ENCODE results near the gene APBB1.

The APBB1 gene

DNA sequence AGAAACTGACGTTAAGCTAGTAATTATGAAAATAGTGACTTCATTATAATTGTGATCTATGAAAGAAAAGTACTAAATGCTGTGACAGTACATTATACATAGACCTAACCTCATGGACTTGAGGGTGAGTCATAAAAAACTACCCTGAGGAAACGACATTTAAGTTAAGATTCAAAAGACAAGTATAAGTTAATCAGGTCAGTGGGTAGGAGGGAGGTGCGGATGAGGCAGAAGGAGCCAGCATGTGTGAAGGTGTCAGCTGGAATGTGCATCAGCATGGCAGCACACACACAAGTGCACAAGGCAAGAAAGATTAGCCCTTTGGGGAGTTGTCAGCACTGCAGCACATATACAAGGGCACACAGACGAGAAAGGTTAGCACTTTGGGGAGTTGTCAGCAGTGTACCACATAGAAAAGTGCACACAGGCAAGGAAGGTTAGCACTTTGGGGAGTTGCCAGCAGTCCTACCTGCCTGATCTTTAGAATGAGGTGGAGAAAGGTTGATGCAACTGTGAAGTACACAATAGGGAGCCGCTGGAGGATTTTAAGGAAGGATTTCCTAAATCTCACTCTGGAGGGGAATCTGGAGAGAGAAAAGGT, 67.0 kb downstream of the APBB1 start:
- DNase-seq (ENCODE audit: low spot score): no peak

DNA sequence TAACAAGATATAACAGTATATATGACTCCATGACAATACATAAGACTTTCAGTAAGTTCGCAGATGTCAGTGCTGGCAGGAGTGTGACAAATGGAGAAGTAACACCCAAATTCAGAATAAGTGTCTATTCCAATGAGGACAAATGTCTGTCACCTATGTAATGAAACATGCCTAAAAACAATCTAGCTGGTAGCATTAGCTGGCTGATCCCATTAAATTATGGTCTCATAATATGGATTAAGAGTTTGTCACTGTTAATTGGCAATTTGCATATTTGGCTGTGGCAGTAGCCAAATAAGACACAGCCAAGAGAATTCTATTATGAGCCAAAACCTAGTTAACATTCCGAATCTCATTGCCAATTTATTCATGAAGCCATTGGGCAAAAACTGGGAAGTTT, 68.4 kb downstream of the APBB1 start:
- DNase-seq (ENCODE audit: low spot score): no peak

DNA sequence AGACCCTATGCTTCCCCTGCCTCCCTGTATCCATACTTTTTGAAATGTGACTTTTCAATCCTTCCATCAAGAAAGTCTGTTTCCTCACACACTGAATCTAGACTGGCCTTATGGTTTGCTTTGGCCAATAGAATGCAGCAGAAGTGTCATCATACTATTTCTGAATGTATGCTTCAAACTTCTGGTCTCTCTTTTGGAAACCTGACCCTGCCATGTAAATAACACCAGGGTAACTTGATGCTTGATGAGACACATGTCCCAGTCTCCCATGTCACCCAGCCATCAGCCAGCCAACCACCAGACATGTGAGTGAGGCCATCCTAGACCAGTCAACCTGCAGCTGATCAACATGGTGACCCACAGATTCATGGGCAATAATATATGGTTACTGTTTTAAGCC, 68.9 kb downstream of the APBB1 start:
- no peak for DNase-seq (ENCODE audit: low spot score)

DNA sequence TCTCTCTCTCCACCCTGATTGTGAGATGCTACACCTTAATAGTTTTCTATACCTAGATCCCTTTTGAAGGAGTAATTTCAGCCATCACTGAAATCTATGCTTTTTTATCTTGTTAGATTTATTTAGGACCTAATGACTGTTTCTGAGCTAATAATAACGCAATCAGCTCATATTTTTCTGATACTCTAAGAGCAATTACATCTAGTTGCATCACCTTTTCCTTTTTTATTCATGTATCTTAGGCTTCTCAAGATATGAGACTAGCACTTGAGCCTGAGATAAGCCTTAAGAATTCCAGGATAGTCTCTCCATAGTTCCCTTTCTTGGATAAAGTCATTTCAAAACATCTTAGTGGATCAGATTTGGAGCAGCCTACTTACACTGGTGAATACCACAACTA, 73.5 kb downstream of the APBB1 start:
- no peak for DNase-seq (ENCODE audit: low spot score)
